ENCODE data around the gene ELMO1.

- TF ChIP-seq REST (IDR thresholded peaks at IDR 0.05; ENCODE audit: unreplicated experiment) (no peak), CTCF (conservative IDR thresholded peaks at IDR 0.05; ENCODE audit: low read depth in 2 of 2) (no peak), JUNB (IDR thresholded peaks at IDR 0.05; ENCODE audit: unreplicated experiment) (no peak), POLR2AphosphoS5 (IDR thresholded peaks at IDR 0.05; ENCODE audit: low read depth) (no peak), EZH2 (IDR thresholded peaks at IDR 0.05; ENCODE audit: low read depth, unreplicated experiment) (no peak), CREB1 (CRISPR knock-in tag; IDR thresholded peaks at IDR 0.05; ENCODE audit: low read depth) (no peak), ZNF114 (CRISPR knock-in tag; IDR thresholded peaks at IDR 0.05) (no peak)
These were observed 553.5 kb downstream of the ELMO1 start for GRCh38 chr7:36895192-36895591.

Measured in GM23338 (cell line).